Endometrial microvascular endothelial cells (primary cell): ENCODE measurements around the gene PRKCE. TPM values are rescaled to one million over a fixed set of nuclear protein-coding genes. Genes with fewer than 3 reads are reported as not detected.

Experiments used
- in situ Hi-C: cut with HindIII; loops from 2 replicates; pipeline ENCODE4 v1.10.0; 2017; ENCODE audit warnings: low sequenced_read_pairs, low pct_unique_long_range_greater_than_20kb; ENCODE audit errors: inconsistent ontology term
- total RNA-seq: library from RNA; depleted of rRNA; stranded (reverse); fragments of >200 nt; gene quantifications from one replicate; pipeline ENCODE4 v1.2.3, GENCODE V29; 2015; ENCODE audit errors: inconsistent ontology term

Gene PRKCE
- total RNA-seq, 1 donor from 2014 or later, result 155 TPM

GRCh38 chr2:46000660-46001059 is 349.2 kb downstream of the PRKCE start:
- in situ Hi-C loops, result no loop called here

- in situ Hi-C loops, result no loop called here
Measured at GRCh38 chr2:46001290-46001689, 349.8 kb downstream of the PRKCE start.

GRCh38 chr2:46001741-46002506 is 350.4 kb downstream of the PRKCE start:
- in situ Hi-C loops, result no loop called here

- in situ Hi-C loops, result no loop called here
Measured at GRCh38 chr2:46002507-46002883, 351.0 kb downstream of the PRKCE start.

GRCh38 chr2:46002947-46003346 is 351.5 kb downstream of the PRKCE start:
- in situ Hi-C loops, result no loop called here

- in situ Hi-C loops, result no loop called here
Measured at GRCh38 chr2:46003903-46004473, 352.5 kb downstream of the PRKCE start.

GRCh38 chr2:46006473-46007025 is 355.1 kb downstream of the PRKCE start:
- in situ Hi-C loops, result no loop called here

GRCh38 chr2:46007412-46007811 is 355.9 kb downstream of the PRKCE start:
- in situ Hi-C loops, result no loop called here

GRCh38 chr2:46008091-46008870 is 356.8 kb downstream of the PRKCE start:
- in situ Hi-C loops, result no loop called here

GRCh38 chr2:46009315-46009714 is 357.8 kb downstream of the PRKCE start:
- in situ Hi-C loops, result no loop called here

- in situ Hi-C loops, result no loop called here
Measured at GRCh38 chr2:46009772-46010171, 358.3 kb downstream of the PRKCE start.

GRCh38 chr2:46010223-46010924 is 358.9 kb downstream of the PRKCE start:
- in situ Hi-C loops, result no loop called here

GRCh38 chr2:46010925-46011490 is 359.5 kb downstream of the PRKCE start:
- in situ Hi-C loops, result no loop called here

GRCh38 chr2:46012618-46013240 is 361.3 kb downstream of the PRKCE start:
- in situ Hi-C loops, result no loop called here

GRCh38 chr2:46013726-46014125 is 362.3 kb downstream of the PRKCE start:
- in situ Hi-C loops, result no loop called here

GRCh38 chr2:46014911-46015654 is 363.6 kb downstream of the PRKCE start:
- in situ Hi-C loops, result no loop called here

GRCh38 chr2:46015671-46016070 is 364.2 kb downstream of the PRKCE start:
- in situ Hi-C loops, result no loop called here

- in situ Hi-C loops, result no loop called here
Measured at GRCh38 chr2:46016091-46016490, 364.6 kb downstream of the PRKCE start.
